Measurements from ENCODE around the gene ZNF785.
"Not testable (repeated sequence)": the region's sequence is repeated elsewhere in the genome, so short reads cannot be mapped to it uniquely, and the experiment has no call there.

The ZNF785 gene

DNA sequence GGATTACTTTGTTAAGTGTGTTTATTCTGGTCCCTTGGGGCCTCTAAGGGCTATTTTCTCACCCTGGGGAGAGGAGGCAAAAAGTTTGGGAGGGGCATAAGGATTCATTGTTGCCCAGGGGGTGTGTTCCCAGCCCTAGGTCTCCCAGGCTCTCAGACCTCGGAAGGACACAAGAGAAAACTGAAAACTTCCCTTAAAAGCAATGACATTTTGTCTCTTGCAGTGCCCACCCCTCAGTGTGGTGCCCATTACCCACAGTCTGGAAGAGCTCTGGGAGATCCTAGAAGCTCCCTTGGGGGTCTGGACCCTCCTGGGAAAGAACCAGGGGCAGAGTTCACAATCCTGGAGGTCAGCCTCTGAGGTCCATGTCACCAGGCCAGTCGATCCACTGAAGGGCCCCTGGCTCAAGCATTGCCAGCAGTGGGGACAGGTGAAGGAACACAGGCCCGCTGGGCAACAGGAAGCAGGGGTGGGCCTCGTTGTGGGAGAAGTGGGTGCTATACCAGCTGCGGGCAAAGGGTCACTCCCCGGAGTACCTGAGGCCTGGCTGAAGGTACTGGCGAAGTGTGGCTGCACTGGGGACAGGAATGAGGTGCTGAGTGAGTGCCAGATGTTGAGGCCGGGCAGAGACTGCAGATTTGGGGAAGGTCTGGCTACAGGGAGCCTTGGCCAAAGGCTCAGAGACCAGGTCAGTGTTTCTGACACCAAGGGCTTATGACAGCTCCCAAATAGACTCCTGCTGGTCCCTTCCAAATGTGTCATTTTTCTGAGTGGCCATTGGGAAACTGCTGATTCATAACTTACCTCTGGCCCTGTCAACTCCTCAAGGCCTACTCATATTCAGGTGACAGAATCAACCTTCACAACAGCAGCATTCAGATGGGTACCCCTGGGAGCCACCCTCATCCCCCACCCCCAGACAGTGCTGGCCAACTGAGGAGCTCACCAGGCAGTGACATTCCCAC is 46.2 kb downstream of the ZNF785 start:
- DNase-seq = no peak

DNA sequence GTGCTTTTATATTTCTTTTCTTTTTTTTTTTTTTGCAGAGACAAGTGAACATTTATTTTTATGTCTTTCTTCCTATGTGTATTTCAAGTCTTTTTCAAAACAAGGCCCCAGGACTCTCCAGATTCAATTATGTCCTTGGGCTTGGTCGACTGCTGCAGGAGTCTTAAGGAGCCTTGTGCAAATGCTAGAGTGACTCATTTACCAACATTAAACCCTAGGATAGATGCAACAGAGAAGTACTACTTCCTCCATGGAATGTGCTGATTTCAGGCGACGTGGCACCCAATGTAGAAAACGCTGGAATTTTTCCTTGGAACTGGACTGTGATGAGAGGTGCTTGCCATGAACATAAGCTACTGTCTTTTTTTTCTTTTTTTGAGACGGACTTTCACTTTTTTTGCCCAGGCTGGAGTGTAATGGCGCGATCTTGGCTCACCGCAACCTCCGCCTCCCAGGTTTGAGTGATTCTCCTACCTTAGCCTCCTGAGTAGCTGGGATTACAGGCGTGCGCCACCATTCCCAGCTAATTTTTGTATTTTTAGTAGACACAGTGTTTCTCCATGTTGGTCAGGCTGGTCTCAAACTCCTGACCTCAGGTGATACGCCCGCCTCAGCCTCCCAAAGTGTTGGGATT is 49.0 kb downstream of the ZNF785 start:
- DNase-seq = not testable (repeated sequence)

DNA sequence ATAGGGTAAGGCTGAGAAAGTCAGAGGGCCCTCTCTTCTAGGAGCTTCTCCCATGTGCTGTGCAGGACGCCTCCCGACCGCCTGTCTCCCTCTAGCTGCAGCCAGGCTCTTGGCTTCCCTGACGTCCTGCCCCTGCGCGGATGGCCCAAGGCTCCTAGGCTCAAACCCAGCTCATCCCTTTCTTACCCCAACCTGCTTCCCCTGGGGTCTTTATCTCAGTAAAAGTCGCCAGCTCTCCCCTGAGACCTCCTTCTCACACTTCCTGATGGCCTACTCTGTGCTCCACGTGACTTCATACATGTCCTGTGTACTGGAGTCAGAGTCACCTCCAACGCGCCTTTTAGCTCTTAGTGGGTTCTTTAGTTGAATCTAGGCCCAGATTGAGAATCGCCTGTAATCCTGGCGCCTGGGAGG is 49.7 kb downstream of the ZNF785 start:
- DNase-seq = peak; percentile 72

DNA sequence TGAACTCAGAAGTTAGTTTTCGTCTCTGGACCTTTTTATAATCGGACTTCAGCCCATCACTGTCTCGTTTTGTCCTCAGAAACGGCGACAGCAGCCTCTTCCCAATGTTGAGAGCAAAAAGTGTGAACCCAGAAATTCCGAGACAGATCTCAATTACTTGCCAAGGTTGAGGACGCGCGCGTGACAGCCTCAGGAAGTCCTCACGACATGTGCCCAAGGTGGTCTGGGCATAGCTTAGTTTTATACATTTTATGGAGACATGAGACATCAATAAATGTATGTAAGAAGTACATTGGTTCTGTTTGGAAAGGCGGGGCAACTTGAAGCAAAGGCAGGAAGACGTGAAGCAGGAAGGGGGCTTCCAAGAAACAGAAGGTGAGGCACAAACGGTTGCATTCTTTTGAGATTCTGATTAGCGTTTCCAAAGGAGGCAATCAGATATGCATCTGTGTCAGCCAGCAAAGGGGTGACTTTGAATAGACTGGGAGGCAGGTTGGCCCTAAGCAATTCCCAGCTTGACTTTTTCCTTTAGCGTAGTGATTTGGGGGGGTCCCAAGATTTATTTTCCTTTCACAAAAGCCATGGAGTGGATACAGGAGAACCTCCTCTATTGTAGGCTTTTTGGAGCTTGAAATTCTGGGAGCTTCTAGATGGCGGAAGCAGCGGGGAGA is 50.3 kb downstream of the ZNF785 start:
- no peak for DNase-seq

DNA sequence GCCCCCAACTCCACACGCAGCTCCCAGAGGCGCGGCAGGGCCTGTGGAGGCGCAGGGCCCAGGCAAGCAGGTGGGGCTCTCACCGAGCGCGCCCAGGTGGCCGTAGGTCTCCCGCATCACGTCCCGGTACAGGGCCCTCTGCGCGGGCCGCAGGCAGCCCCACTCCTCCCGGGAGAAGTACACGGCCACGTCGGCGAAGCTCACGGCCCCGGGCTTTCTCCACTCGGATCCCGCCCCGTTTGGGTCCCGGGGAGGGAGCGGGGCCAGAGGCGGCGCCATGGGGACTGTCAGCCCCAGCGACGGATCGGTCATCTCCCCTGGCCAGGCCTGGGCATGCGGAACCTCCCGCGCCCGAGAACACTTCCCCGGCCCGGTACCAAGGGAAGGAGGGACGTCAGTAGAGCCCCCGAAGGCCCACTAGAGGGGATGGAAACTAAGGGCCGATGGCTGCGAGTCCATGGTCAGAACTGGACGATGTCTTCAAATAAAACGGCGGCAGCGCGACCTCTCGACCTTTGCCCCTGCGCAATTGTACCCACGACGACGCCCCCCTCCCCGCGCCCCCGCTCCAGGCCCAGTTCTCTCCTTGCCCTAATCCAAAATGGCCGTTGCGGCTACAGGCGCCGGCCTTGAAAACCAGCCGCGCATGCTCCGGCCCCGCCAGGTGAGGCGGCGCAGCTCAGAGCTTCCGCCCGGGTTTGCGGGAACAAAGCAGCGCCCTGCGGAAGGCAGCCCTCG is 51.0 kb downstream of the ZNF785 start, which contains the start of gene ZNF747:
Gene ZNF747 (minus strand): TSS at position 491 of the 738 bp plus-strand sequence. CDS start 179 bp downstream, at position 312.
- DNase-seq = peak; percentile 78

DNA sequence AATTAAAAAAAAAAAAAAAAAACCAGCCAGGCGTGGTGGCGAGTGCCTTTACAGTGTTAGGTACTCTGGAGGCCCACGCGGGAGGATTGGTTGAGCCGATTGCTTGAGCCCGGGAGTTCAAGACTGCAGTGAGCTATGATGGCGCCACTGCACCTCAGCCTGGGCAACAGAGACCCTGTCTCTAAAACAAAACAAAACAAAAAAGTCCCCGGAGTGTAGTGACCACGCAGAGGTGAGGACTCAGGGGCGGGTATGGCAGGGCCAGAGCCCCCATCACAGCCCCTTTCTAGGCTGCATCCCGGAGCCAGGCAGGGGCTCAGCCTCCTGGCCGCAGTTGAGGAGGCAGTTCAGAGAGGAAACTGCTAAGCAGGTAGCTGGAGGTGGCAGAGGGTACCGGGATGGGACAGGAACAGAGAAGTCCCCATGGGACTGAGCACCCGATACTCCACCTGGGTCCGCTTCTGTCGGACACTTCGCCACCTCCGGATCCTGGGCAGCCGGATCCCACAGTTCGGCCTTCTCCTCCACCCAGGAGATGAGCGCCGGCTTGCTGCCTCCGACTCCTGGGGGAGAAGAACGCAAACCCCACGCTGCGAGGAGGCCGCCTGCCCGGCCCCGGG is 51.6 kb downstream of the ZNF785 start:
- no peak for DNase-seq

DNA sequence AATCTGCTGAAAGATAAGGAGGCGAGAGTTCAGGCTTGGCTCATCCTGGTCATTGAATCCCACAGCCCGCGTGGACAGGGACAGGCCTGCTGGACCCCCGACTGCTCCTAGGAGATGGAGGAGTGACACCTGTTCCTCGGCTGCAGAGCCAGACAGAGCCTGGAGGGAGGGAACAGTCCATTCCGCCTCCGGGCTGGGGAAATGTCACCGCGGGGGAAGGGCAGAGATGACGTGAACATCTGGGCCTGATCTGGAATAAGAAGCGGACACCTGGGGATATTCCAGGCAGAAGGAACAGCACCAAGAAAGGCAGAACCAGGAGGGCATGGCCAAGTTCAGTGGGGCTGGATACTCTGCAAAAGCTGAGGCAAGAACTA is 52.4 kb downstream of the ZNF785 start:
- DNase-seq = no peak

DNA sequence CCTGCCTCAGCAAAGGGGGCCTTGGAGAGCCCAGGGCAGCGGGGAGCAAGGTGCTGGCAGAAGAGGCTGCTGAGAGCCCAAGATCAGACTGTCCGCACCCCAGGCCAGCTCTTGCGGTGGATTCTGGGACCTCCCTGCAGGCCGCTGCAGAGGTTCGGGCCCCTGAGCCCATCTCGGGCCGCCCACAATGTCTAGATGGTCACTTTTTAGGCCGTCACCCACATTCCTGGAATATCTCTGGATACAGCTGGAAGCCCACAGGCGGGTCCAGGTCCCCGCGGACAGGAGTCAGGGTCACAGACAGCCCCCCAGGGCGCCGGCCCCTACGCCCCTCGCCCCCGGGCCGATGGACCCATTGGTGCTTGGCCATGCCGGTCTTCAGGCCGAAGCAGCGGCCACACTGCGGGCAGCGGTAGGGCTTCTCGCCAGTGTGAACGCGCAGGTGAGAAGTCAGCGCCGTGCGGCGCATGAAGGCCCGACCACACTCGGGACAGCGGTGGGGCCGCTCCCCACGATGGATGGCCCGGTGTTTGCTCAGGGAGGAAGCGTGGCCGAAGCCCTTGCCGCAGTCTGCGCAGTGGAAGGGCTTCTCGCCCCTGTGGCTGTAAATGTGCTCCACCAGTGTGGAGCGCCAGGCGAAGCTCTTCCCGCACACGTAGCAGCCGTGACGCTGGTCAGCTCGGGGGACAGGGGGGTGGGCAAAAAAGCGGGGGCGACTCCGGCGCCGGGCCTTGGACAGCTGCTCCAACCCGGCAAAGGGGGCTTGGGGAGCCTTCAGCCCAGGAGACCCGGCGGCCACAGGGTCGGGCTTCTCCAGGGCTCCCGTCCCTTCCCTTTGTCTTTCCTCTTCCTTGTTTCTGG is 53.0 kb downstream of the ZNF785 start:
- no peak for DNase-seq
